ENCODE data around the gene GPC6.

The GPC6 gene

GRCh38 chr13:93753639-93754038 lies 527.0 kb downstream of the GPC6 start:
- no peak for DNase-seq

DNA sequence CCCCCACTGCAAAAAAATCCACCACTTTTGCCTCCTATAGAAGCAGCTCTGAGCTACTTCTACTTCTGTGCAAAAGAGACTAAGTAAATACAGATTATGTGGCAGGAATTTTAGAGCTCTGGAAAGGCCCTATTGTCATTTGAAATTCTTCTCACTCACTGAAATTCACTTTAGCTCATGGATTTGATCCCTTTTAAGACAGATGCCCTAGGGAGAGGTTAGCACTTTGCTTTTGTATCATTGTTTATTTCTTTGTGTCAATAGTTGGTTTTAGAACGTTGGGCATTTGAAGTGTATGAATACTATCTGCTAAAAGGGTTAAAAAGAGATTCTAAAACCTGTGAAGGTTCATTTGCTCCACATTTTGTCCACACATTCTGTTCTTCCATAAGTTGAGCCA lies 528.7 kb downstream of the GPC6 start:
- DNase-seq: no peak

GRCh38 chr13:93758575-93758974 lies 532.0 kb downstream of the GPC6 start:
- no peak for DNase-seq

GRCh38 chr13:93762708-93763426 lies 536.3 kb downstream of the GPC6 start:
- no peak for DNase-seq

- DNase-seq: no peak
These were observed 538.5 kb downstream of the GPC6 start for GRCh38 chr13:93765062-93765461.

GRCh38 chr13:93765811-93766210 lies 539.2 kb downstream of the GPC6 start:
- DNase-seq: no peak

DNA sequence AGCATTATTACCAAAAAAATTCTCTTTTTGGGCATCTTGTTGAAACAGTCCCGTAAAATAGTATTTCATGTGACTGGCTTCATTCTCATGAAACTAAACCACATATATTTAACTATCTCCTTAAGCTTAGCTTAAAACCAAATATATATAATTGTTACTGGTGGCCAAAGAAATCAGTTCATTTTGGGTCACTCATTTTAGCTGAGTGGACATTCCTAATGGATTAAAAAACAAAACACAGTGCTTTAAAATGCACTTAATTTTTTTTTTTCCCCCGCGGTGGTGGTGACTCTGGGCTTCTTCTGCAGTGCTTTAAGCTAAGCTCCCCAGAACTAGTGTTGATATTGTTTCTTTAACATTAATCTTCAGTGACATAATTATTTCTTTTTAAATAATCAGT lies 540.1 kb downstream of the GPC6 start:
- DNase-seq: no peak

GRCh38 chr13:93767180-93767916 lies 540.7 kb downstream of the GPC6 start:
- no peak for DNase-seq

DNA sequence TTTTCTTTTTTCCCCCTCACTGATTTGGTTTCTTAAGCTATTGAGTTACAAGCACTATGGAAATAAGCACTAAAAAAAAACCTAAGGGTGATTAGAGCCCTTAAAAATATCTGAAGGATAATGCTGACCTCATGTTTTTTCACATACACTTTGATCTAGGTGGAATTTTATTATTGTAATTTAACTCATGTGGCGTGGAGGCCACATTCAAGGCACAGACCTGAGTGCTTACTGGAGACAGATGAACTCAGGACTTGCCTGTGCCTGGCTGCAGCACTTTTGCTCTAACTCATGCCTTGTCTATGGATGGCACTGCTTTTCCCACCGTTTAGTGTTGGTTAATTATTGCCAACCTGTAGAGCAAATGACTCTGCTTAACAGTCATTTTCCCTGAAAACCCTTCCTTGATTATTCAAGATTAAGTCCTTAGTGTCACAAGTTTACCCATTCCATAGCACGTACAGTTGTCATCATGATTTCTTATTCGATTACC lies 541.4 kb downstream of the GPC6 start:
- no peak for DNase-seq

GRCh38 chr13:93769101-93769500 lies 542.5 kb downstream of the GPC6 start:
- no peak for DNase-seq

GRCh38 chr13:93769607-93770006 lies 543.0 kb downstream of the GPC6 start:
- no peak for DNase-seq

- no peak for DNase-seq
These were observed 544.6 kb downstream of the GPC6 start for GRCh38 chr13:93771227-93771626.

- no peak for DNase-seq
These were observed 545.2 kb downstream of the GPC6 start for GRCh38 chr13:93771782-93772181.

DNA sequence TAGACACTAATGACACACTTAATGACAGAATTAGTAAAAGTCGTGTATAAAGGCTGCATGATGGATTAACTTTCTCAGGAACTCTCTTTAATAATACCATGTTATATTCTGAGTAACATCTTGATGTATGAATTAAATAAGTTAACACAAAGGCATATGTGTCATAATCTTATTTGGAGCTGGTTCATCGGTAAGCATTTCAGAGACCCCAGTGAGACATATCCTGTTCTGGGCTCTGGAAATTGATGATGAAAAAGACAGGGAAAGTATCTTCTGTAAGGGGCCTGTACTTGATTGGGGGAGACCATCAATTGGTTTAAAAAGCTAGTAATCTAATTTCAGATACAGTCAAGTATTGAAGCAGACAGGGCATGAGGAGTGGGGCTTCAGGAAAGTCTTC lies 547.9 kb downstream of the GPC6 start:
- no peak for DNase-seq

DNA sequence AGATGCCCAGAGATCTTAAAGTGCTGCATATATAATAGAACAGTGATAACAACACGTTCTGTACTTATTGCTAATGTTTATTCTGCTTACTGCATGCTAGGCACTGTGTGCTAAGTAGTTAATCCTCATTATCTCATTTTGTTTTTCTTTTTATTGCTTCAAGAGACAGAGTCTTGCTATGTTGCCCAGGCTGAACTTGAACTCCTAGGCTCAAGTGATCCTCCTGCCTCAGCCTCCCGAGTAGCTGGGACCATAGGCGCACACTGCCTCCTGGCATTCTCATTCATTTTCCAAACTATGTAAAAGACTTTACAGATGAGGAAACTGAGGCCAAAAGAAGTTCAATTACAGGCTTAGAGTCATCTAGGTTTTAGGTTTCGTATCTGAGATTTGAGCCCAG lies 548.4 kb downstream of the GPC6 start:
- DNase-seq: no peak

- DNase-seq: no peak
These were observed 549.0 kb downstream of the GPC6 start for GRCh38 chr13:93775507-93776108.

DNA sequence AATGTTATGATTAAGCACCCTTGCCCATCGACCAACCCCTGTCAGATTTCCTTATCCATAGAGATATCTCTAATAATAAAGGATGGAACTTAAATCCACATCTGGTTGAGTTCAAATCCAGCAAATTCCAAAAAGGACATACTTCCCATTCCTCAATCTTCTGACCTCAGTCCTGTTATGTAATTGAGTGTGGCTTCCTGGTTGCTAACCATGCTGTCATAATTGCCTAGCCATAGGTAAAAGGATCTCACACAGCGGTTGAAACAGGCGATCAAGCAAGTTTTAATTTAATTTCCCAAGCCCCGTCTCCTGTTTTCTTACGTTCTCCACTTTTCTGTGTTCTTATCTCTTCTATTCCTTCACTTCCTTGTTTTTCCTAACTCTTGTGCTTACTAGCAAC lies 550.3 kb downstream of the GPC6 start:
- no peak for DNase-seq

GRCh38 chr13:93777504-93777903 lies 550.9 kb downstream of the GPC6 start:
- DNase-seq: no peak

- DNase-seq: no peak
These were observed 551.9 kb downstream of the GPC6 start for GRCh38 chr13:93778548-93778947.

- no peak for DNase-seq
These were observed 557.6 kb downstream of the GPC6 start for GRCh38 chr13:93784191-93784590.

DNA sequence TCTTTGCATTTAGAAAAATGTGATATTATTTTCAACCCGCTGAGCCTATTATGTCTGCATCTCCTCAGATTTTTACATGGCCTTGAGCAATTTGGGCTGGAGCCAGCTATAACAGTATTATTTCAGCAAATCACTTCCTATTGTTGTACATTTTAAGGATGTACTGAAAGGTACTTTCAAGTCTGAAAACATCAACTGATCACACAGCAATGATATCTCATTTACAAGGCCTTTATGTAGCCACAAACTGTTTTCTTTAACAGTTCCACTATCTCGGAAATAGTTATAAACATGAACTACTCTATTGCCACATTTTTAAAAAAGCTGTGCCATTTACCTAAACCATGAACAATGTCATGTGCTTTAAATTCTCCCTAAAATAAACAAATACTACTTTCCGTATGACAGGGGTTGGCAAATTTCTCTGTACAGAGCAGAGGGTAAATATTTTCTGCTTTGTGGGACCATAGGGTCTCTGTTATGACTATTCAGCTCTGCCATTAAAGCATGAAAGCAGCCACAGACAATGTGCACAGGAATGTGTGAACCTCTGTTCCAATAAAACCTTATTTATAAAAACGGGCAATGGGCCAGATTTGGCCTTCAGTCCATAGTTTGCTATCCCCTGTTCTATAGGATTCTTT lies 560.4 kb downstream of the GPC6 start:
- no peak for DNase-seq

GRCh38 chr13:93788456-93788855 lies 561.8 kb downstream of the GPC6 start:
- no peak for DNase-seq

GRCh38 chr13:93789058-93789457 lies 562.5 kb downstream of the GPC6 start:
- no peak for DNase-seq
